Epidermal melanocyte (primary cell): Measurements from ENCODE around the gene BOD1.

Experiments
- DNase-seq: peaks from one replicate; pipeline ENCODE4 v3.0.0; 2011; ENCODE audit warnings: low spot score; ENCODE audit not compliant: insufficient read length

BOD1 gene

DNA sequence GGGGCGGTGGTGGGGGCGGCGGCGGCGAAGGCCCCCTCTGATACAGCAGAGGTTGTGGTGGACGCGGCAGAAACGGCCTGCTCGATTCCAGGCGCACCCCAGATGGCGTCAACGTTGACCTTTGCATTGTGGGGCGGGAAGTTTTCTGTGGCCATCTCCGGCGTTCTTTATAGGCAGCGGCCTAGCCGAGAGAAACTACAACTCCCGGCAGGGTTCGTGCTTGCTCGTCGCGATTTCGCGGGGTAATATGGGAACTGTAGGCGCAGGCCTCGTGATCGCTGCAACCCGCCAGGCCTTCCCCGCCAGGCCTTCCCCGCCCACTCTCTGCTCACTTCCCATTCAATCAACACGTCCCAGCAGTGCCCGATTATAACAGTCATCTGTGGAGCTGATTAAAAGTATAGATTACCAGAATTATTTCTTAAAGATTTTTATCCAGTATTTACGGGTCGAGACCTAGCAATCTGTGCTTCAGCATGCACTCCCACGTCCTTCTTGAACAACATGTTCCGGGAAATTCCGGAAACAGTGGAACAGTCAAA lies at the start of gene BOD1:
Gene BOD1, minus strand, starts transcription at position 74 of the 542 bp plus-strand sequence. CDS start 214 bp downstream, outside the sequence.
- DNase-seq, result peak; percentile 92

- DNase-seq, result no peak
These were observed 48.9 kb upstream of the BOD1 start for GRCh38 chr5:173665326-173665725.

DNA sequence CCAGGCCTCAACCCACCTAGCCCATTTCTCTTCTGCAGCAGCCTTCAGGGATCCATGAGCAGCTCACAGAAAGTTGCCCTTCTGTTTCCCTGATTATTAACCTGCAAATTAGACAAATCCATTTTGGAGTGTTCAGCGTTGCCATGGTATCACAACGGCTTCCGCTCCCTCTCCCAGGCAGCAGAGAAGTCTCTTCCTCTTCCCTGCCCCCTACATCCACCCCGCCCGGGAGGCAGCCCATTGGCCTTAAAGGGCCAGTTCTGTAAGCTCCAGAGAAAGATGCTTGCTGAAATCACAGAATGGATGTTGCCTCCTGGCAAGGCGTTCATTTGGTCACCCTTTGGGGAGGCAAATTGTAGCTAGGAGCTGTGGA lies 47.7 kb upstream of the BOD1 start:
- DNase-seq, result no peak

GRCh38 chr5:173663352-173664153 lies 47.1 kb upstream of the BOD1 start:
- no peak for DNase-seq

DNA sequence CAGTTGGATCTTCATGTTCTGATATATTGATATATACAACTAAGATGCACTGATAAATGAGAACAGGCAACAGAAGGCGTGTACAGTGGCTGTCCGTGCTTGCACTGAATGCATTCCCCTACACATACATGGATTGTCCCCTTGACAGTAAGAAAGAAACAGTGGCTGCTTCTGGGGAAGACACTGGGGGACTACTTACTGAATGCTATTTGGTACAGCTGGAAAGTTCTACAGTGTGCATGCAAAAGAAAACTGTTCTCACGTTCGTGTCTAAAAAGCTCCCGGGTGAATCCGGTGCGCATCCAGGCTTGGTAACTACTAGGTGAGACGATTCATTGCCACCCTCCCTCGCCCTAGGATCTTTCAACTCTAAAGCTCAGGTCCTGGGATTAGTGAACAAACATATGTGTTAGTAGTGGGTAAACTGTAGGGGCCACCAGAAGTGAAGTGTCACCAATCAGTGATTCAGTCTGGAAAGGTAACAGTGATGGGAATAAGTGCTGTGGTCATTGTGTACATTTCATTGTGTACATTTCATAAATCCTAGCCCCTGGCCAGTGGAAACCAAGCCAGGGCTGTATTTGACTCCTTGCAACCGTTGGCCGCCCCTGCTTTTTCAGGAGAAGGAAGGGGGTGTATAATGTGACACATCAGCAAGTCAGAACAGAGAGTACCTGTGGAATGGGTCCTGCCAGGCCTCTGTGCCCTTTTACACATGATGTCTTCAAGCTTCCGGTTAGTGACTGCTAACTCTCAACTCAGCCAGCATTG lies 46.3 kb upstream of the BOD1 start:
- DNase-seq, result no peak

DNA sequence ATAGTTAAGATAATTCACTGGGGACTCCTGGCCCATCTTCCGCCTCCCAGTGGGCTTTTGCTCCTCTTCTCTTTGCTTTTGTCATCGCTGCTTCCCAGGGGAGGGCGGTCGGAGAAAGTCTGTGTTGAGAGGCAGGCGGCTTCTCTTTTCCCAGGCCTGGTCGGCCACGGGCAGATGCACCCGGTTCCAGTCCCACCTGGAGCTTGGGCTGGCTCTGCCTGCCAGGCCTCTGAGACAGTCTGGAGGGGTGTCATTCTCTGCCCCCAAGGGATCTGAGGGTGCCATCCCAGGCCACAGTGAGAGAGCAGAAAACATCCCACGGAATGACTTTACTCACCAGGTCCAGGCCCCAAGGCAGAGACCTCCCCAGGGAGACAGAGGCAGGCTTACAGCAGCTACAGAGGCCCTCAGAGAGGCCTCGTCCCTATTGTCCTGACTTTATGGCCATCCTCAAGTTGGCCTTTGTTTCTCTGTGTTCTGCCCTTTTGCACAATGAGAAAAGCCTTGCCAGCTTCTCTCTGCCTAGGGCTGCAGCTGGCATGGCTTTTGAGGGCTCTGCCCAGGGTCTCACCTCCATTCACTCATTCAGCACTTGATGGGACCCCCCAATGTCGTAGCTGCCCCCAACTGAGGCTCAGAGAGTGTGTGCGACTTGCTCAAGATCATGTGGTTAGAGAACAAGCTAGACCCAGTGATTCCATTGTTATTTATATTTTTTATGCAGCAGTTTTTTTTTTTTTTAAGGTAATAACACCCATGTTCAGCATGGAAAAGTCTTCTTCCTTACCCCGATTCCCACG lies 44.2 kb upstream of the BOD1 start:
- no peak for DNase-seq

- no peak for DNase-seq
These were observed 43.0 kb upstream of the BOD1 start for GRCh38 chr5:173659423-173659822.

DNA sequence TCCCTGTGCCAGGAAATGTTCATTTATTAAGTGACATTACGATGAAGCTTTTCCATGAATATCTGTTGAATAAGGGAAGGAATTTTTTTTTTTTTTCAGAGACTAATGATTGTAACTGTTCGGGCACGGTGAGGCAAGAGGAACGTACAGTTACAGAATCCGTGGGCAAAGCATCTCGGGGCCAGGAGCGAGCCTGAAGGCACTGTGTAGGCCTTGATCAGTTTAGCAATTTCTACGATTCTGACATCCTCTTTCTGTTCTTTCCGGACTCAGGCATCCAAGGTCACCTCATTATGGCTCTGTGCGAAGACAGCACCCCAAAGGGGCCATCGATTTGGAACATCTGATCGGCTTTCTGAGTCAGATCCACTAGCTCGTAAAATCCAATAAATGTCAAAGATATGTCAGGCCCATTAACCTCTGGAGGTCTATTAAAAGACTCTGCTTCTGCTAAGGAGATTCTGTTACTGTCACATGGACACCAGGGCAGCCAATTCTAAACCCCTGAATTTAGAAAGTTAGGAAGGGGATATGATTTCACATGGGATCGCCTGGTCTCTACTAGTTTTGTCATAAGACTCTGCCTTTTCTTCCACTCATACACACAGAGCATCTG lies 41.4 kb upstream of the BOD1 start:
- no peak for DNase-seq

DNA sequence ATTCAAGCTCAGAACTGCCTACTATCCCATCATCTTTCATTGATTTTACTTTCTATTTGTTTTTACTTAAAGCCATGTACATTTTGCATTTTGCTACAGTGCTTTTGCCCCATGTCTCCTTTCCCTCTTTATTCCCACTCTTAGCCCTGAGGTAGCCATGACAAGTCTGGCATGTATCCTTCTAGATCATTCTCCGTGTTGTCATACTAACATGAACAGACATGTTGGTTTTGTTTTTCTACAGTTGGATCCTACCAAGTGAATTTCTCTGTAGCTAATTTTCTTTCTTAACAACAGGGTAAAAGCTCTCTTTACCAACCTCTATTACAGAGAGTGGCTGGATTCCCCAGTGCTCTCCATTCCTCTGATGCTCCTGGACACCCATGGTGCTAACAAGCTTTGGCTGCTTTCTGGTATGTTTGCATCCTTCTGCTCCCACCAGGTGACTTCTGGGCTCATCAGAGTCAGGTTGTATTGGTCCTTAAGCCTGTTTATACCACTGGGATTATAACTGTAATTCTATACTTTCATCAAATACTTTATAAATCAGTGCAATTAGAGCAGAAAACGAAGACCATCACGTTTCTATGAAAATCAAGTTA lies 38.8 kb upstream of the BOD1 start:
- no peak for DNase-seq

DNA sequence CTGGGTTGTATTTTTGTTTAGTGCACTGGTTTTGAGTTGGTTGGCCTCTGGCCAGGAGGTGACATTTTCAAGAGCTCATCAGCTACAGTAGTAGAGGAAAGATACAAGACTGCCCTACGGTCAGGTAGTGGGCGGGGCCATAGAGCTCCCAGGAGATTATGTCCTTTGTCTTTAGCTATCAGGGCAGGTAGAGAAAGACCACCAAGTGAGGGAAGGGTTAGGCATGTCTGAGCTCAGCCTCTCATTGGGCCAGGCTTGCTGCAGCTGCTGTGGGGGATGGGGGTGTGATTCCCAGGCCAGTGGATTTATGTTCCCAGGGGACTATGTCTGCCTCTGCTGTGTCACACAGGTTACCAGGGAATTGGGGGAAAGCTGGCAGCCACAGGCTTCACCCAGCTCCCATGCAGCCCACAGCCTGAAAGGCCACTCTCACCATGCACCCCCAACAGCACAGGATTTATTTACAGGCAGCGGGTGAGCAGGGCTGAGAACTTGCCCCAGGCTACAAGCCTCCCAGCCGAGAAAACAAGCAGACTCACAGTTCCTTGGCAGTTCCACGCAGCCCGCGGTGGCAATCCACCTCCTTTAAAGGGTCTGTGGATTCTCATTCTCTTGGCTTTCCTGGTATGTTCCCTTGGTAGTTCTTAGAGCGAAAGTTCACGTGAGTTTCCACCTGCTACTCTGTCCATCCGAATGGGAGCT lies 37.5 kb upstream of the BOD1 start:
- no peak for DNase-seq

DNA sequence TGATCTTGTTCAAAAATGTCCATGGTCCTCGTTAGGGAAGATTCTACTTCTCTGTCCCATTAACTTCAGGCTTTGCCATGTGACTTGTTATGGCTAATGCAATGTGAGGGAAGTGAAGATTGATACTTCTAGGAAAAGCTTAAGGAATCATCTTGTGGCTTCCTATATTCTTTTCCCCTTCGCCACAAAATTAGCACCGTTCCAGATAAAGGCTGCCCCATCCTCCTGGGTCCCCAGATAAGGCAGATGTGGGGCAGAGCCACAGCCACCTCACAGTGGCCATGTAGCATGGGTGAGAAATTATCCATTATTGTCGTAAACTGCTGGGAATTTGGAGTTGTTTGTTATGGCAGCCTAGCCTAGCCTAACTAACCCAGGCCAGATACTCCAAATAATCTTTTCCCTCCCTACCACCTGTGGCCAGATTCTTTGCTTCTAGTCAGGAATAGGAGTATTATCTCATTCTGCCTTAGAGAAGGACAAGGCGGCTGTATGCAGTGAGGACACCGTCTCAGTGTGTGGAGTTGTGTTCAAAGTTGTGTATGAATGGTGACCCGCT lies 31.9 kb upstream of the BOD1 start:
- DNase-seq, result no peak

- DNase-seq, result no peak
These were observed 30.2 kb upstream of the BOD1 start for GRCh38 chr5:173646692-173647091.

- no peak for DNase-seq
These were observed 29.6 kb upstream of the BOD1 start for GRCh38 chr5:173645890-173646574.

GRCh38 chr5:173645437-173645807 lies 29.0 kb upstream of the BOD1 start:
- DNase-seq, result peak; percentile 62

- no peak for DNase-seq
These were observed 28.4 kb upstream of the BOD1 start for GRCh38 chr5:173644673-173645436.

DNA sequence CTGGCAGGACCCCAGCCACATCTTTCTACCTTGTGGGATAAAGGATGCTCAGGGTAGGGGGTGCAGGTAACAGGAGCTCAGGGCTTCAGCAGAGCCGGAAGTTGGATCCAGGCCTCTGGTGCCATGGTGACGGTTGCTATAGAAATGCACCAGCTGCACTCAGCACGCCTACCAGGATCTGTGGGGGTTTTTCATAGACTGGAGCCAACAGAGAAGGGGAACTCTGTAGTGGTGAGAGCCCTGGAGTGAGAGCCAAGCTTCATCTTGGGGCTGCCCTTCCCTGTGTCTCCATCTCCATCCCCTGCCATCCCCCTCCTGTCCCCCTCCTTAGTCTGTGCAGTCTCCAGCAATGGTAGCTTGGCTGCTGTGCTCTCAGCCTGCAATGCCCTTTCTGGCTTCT lies 27.5 kb upstream of the BOD1 start:
- no peak for DNase-seq

DNA sequence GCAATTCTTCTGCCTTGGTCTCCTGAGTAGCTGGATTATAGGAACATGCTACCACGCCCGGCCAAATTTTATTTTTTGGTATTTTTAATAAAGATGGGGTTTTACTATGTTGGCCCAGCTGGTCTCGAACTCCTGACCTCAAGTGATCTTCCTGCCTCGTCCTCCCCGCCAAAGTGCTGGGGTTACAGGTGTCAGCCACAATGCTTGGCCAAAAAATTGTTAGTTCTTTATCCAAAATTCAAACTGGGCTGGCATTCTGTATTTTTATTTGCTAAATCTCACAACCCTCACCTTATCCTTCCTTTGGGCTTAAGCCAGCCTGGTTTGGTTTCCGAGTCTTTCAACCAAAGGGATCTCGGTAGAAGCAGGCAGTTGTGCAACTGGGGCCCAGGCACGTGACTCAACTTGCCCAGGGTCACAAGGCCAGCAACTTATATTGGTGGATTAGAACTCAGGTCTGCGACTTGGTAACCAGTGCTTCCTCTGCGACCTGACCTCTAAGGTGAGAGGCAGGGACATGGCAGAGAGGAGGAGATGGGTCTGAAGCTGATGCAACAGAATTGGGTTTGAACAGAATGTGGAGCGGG lies 26.5 kb upstream of the BOD1 start:
- no peak for DNase-seq

DNA sequence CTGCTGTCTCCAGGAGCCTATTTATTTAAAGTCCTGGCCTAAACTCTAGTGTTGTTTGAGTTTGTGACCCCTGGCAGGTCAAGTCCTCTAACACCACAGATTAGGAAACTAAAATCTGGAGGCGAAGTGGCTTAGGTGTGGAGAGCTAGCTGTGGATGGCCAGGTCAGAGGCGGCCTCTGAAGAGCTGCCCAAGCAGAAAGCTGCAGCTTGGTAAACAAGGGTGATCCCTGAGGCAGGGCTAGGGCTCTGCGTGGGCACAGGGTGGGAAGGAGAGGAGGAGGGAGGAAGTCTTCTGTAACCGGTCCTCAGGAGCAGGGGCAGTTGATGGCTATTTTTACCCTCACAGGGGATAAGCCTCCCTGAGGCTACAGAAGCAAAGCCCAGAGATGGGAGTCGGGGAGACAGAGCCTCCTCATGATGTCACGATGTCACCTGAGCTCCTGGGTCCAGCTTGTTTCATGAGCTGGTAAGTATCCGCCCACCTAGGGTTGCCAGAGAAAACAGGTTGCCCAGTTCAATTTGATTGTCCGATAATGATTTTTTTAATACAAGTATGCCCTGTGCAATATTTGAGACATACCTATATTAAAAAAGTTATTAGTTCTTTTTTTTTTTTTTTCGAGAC lies 25.9 kb upstream of the BOD1 start:
- no peak for DNase-seq
